IMR-90 (cell line): Measurements from ENCODE around the gene PTRH2. TPM values are rescaled to one million over a fixed set of nuclear protein-coding genes. Genes with fewer than 3 reads are reported as not detected.

ENCODE experiments used
- ATAC-seq: fragments of 200-7000 bp; cut with Tn5 transposase; 2 replicates; pipeline ENCODE4 v1.9.1; 2020; ENCODE audit warnings: low read depth, mild to moderate bottlenecking, moderate library complexity
- BruUV-seq: library from RNA; stranded (reverse); fragments of 400-500 nt; replicated peaks from 2 replicates; lab custom pipeline; 2021; lab: Mats Ljungman, UMichigan
- CTCF ChIA-PET: fragments of 300-600 bp; formaldehyde crosslinking; extraction: SDS; loops from one replicate; lab custom pipeline; 2021; ENCODE audit warnings: antibody characterized with exemption; lab: Yijun Ruan, JAX
- POLR2A ChIA-PET: fragments of 300-600 bp; sonication (Branson Sonifier 250); formaldehyde crosslinking; loops from one replicate; lab custom pipeline; 2022; ENCODE audit warnings: antibody characterized with exemption; ENCODE audit not compliant: unreplicated experiment; lab: Charles Lee
- DNase-seq: peaks from one replicate; pipeline ENCODE4 v3.0.0; 2013
- H2AFZ ChIP-seq: replicated peaks from 2 replicates; pipeline ENCODE3; 2013; ENCODE audit warnings: low read length, mild to moderate bottlenecking; ENCODE audit not compliant: poor library complexity
- H2AK5ac ChIP-seq: 2 replicates; pipeline ENCODE4 v1.6.1; 2013; ENCODE audit warnings: low read depth, low read length, inconsistent platforms
- H2AK9ac ChIP-seq: replicated peaks from 2 replicates; pipeline ENCODE3; 2013; ENCODE audit warnings: mild to moderate bottlenecking, low read depth, low read length, moderate library complexity; ENCODE audit not compliant: poor library complexity
- H2BK120ac ChIP-seq: 2 replicates; pipeline ENCODE4 v1.6.1; 2013; ENCODE audit warnings: low read depth, low read length, inconsistent platforms
- H2BK15ac ChIP-seq: 3 replicates; pipeline ENCODE4 v1.6.1; 2013; ENCODE audit warnings: low read depth, low read length, inconsistent platforms
- H2BK20ac ChIP-seq: 2 replicates; pipeline ENCODE4 v1.6.1; 2013; ENCODE audit warnings: low read depth, mild to moderate bottlenecking, inconsistent platforms, low read length, moderate library complexity
- H2BK5ac ChIP-seq: 2 replicates; pipeline ENCODE4 v1.6.1; 2013; ENCODE audit warnings: mild to moderate bottlenecking, low read depth, low read length, inconsistent platforms; ENCODE audit not compliant: poor library complexity, severe bottlenecking
- H3K14ac ChIP-seq: replicated peaks from 2 replicates; pipeline ENCODE4 v1.6.1; 2013; ENCODE audit warnings: low read depth, low read length, inconsistent platforms
- H3K18ac ChIP-seq: 2 replicates; pipeline ENCODE4 v1.6.1; 2013; ENCODE audit warnings: low read depth, low read length, control low read depth
- H3K23ac ChIP-seq: 2 replicates; pipeline ENCODE4 v1.6.1; 2013; ENCODE audit warnings: low read depth, low read length, inconsistent platforms
- H3K27ac ChIP-seq: 2 replicates; pipeline ENCODE4 v1.5.1; 2013; ENCODE audit warnings: mild to moderate bottlenecking, control low read depth, low read length; ENCODE audit not compliant: insufficient read depth
- H3K27me3 ChIP-seq: 2 replicates; pipeline ENCODE4 v1.6.1; 2013; ENCODE audit warnings: low read length; ENCODE audit not compliant: control insufficient read depth, insufficient read depth
- H3K36me3 ChIP-seq: 2 replicates; pipeline ENCODE4 v1.6.1; 2013; ENCODE audit warnings: low read length, mixed read lengths; ENCODE audit not compliant: control insufficient read depth, insufficient read depth
- H3K4ac ChIP-seq: 2 replicates; pipeline ENCODE4 v1.6.1; 2013; ENCODE audit warnings: low read depth, low read length, inconsistent platforms
- H3K4me1 ChIP-seq: 2 replicates; pipeline ENCODE4 v1.6.1; 2013; ENCODE audit warnings: low read length, mixed read lengths; ENCODE audit not compliant: control insufficient read depth, insufficient read depth
- H3K4me2 ChIP-seq: 2 replicates; pipeline ENCODE4 v1.6.1; 2013; ENCODE audit warnings: low read depth, mild to moderate bottlenecking, control low read depth, low read length, moderate library complexity
- H3K4me3 ChIP-seq: 2 replicates; pipeline ENCODE4 v1.5.1; 2013; ENCODE audit warnings: low read depth, mild to moderate bottlenecking, control low read depth, low read length, moderate library complexity; ENCODE audit not compliant: insufficient read depth
- H3K56ac ChIP-seq: 2 replicates; pipeline ENCODE4 v1.6.1; 2013; ENCODE audit warnings: low read length, inconsistent platforms; ENCODE audit not compliant: insufficient read depth; ENCODE audit errors: extremely low read depth
- H3K79me1 ChIP-seq, 2 experiments: 2 replicates each; pipeline ENCODE4 v1.6.1; 2013; ENCODE audit warnings: low read length in 2 of 2, inconsistent platforms in 1 of 2, low read depth in 1 of 2
- H3K9ac ChIP-seq: 2 replicates; pipeline ENCODE4 v1.6.1; 2013; ENCODE audit warnings: low read depth, low read length, control low read depth
- H3K9me1 ChIP-seq: 2 replicates; pipeline ENCODE4 v1.6.1; 2013; ENCODE audit warnings: low read length, inconsistent platforms; ENCODE audit not compliant: insufficient read depth
- H3K9me3 ChIP-seq: 2 replicates; pipeline ENCODE4 v1.6.1; 2013; ENCODE audit warnings: low read length; ENCODE audit not compliant: control insufficient read depth, insufficient read depth
- H4K20me1 ChIP-seq: 2 replicates; pipeline ENCODE4 v1.6.1; 2013; ENCODE audit warnings: low read length, inconsistent platforms; ENCODE audit not compliant: insufficient read depth
- H4K5ac ChIP-seq: 2 replicates; pipeline ENCODE4 v1.6.1; 2013; ENCODE audit warnings: mild to moderate bottlenecking, low read depth, low read length, control low read depth
- H4K8ac ChIP-seq, 2 experiments: 2 replicates each; pipeline ENCODE4 v1.6.1; 2013; ENCODE audit warnings: low read depth in 2 of 2, low read length in 2 of 2, control low read depth in 1 of 2, inconsistent platforms in 1 of 2
- H4K91ac ChIP-seq: 2 replicates; pipeline ENCODE4 v1.6.1; 2013; ENCODE audit warnings: low read depth, low read length, inconsistent platforms; ENCODE audit not compliant: insufficient read depth
- FOS ChIP-seq: fragments of 150-350 bp; IDR thresholded peaks from 2 replicates; pipeline ENCODE4 v1.6.1; 2016; ENCODE audit warnings: low read depth, low read length
- RAD21 ChIP-seq: IDR thresholded peaks from 2 replicates; pipeline ENCODE4 v1.6.1; 2012; ENCODE audit warnings: low read length, improper control_type of control experiment
- WGBS, 2 experiments: methylation state at CpG; one replicate each; pipeline versions ENCODE4 v1.1.5 to v1.1.7; 2013; ENCODE audit warnings: missing lambda C conversion rate in 2 of 2; ENCODE audit not compliant: insufficient read length in 1 of 2; ENCODE audit errors: extremely low coverage in 2 of 2; 5-methylcytosine and 5-hydroxymethylcytosine counted together
- dilution Hi-C: fragments of 300-500 bp; cut with HindIII; formaldehyde crosslinking; loops from one replicate; pipeline ENCODE4 v1.14.3; 2018; ENCODE audit warnings: low sequenced_read_pairs; ENCODE audit not compliant: unreplicated experiment
- in situ Hi-C: fragments of 300-500 bp; cut with MboI; formaldehyde crosslinking; loops from 3 replicates; pipeline ENCODE4 v1.14.3; 2019; ENCODE audit warnings: low sequenced_read_pairs, inconsistent platforms, mixed read lengths
- intact Hi-C: fragments of 100-400 bp; cut with micrococcal nuclease; formaldehyde crosslinking; loops from 2 replicates; pipeline ENCODE4 v1.10.0; 2022
- polyA plus RNA-seq, 3 experiments: library from polyadenylated mRNA; depleted of rRNA; stranded (reverse); fragments of >200 nt; gene quantifications; 2 replicates each; pipeline ENCODE4 v1.2.3, GENCODE V29; 2012; ENCODE audit warnings: low replicate concordance in 1 of 3
- total RNA-seq: library from RNA; depleted of rRNA; stranded (reverse); fragments of >200 nt; gene quantifications from 2 replicates; pipeline ENCODE4 v1.2.3, GENCODE V29; 2012

PTRH2 gene
- total and polyA plus RNA-seq, 2 of the 4 experiments (the other 2 are of a cell fraction), result 24.9 to 49.7 TPM

GRCh38 chr17:59652119-59652518 is 55.1 kb downstream of the PTRH2 start:
- H2AK9ac ChIP-seq, result no peak overlapping the region
- peaks cover 4% of the 10 kb centered on the region; the same call in 1 of the 2 replicates for H3K9me1 ChIP-seq
- peaks cover 59% of the 10 kb centered on the region for H3K36me3 ChIP-seq
- H2BK120ac ChIP-seq, result no peak overlapping the region
- H3K79me1 ChIP-seq, result peaks cover 39 to 65% of the 10 kb centered on the region in 2 experiments
- H3K27me3 ChIP-seq, result no peaks in the 10 kb centered on the region
- no peak overlapping the region for H4K8ac ChIP-seq
- TF ChIP-seq RAD21 (no peak), FOS (0 out of 2 replicates have a peak, but pooled peaks have one; percentile 20)
- dilution Hi-C loops, result no loop called here
- peaks cover 5% of the 10 kb centered on the region; the same call in 1 of the 2 replicates for H3K4me1 ChIP-seq
- no peak overlapping the region for H2AK5ac ChIP-seq
- no peak overlapping the region for H3K18ac ChIP-seq
- no peak overlapping the region for H3K4ac ChIP-seq
- intact Hi-C loops, result no loop called here
- no peak overlapping the region for H3K23ac ChIP-seq
- ChIA-PET POLR2A (no interaction called here), CTCF (interaction anchor here (1.3 kb wide), 1 partner anchor 8 kb away, joined by 3 read pairs; no protein-coding TSS in a partner anchor)
- peaks cover 5% of the 10 kb centered on the region for H3K9me3 ChIP-seq
- no TSS peak for BruUV-seq
- H2BK5ac ChIP-seq, result peak overlapping the region; percentile 9
- H3K56ac ChIP-seq, result no peak overlapping the region
- H3K9ac ChIP-seq, result no peak overlapping the region
- in situ Hi-C loops, result no loop called here
- no peak overlapping the region for H2AFZ ChIP-seq
- H4K20me1 ChIP-seq, result peaks cover 43% of the 10 kb centered on the region; the same call in 1 of the 2 replicates
- no peak overlapping the region for H2BK20ac ChIP-seq
- no CpG with 5 or more reads among the region's 2 CpGs for WGBS, 2 experiments
- ATAC-seq, result peak; percentile 43
- no peak overlapping the region for H3K27ac ChIP-seq
- peak; percentile 88 for DNase-seq
- H4K91ac ChIP-seq, result no peak overlapping the region
- H3K14ac ChIP-seq, result no peak overlapping the region
- H2BK15ac ChIP-seq, result no peak overlapping the region
- H4K5ac ChIP-seq, result no peak overlapping the region
- H3K4me2 ChIP-seq, result no peak overlapping the region
- no peak overlapping the region for H3K4me3 ChIP-seq
